WTC11 (cell line): Measurements from ENCODE around the gene SLC41A3. TPM values are rescaled to one million over a fixed set of nuclear protein-coding genes. Genes with fewer than 3 reads are reported as not detected.

ENCODE experiments used
- ATAC-seq: fragments of 200-7000 bp; cut with Tn5 transposase; 2 replicates; pipeline ENCODE4 v1.10.0; 2021; ENCODE audit warnings: mild to moderate bottlenecking, moderate library complexity
- CTCF ChIA-PET: fragments of 300-600 bp; sonication (Branson Sonifier 250); formaldehyde crosslinking; loops from one replicate; lab custom pipeline; 2021; ENCODE audit warnings: antibody characterized with exemption; lab: Charles Lee
- POLR2A ChIA-PET: fragments of 350-600 bp; sonication (Branson Sonifier 250); formaldehyde crosslinking; loops from one replicate; lab custom pipeline; 2021; ENCODE audit warnings: antibody characterized with exemption; lab: Charles Lee
- DNase-seq: peaks from one replicate; pipeline ENCODE4 v3.0.0; 2021; ENCODE audit warnings: low spot score
- H3K27ac Mint-ChIP-seq: 2 replicates; pipeline ENCODE4 v1.8.0; 2021; ENCODE audit warnings: mixed read lengths
- H3K27me3 Mint-ChIP-seq: 2 replicates; pipeline ENCODE4 v1.8.0; 2021; ENCODE audit warnings: low read depth, mild to moderate bottlenecking, moderate library complexity, mixed read lengths
- H3K36me3 Mint-ChIP-seq: 2 replicates; pipeline ENCODE4 v1.8.0; 2021; ENCODE audit warnings: mixed read lengths
- H3K4me1 Mint-ChIP-seq: 2 replicates; pipeline ENCODE4 v1.8.0; 2022; ENCODE audit warnings: mixed read lengths
- H3K4me3 Mint-ChIP-seq: 2 replicates; pipeline ENCODE4 v1.8.0; 2021; ENCODE audit warnings: mild to moderate bottlenecking, moderate library complexity, mixed read lengths
- H3K9me3 Mint-ChIP-seq: 2 replicates; pipeline ENCODE4 v1.8.0; 2021; ENCODE audit warnings: mixed read lengths
- ARID4B ChIP-seq: sonication (generic); formaldehyde crosslinking; IDR thresholded peaks from 2 replicates; pipeline ENCODE4 v1.8.0; 2023; ENCODE audit warnings: missing genetic modification reagents, mild to moderate bottlenecking, borderline replicate concordance
- CDX4 ChIP-seq: fragments of 250-450 bp; sonication (Bioruptor Pico); IDR thresholded peaks from 2 replicates; pipeline ENCODE4 v1.9.0; 2021; ENCODE audit warnings: moderate library complexity, mild to moderate bottlenecking, inconsistent platforms, borderline replicate concordance
- CREB1 ChIP-seq: sonication (generic); formaldehyde crosslinking; IDR thresholded peaks from 2 replicates; pipeline ENCODE4 v1.8.0; 2023; ENCODE audit warnings: mild to moderate bottlenecking, missing genetic modification reagents
- E2F4 ChIP-seq: sonication (generic); formaldehyde crosslinking; IDR thresholded peaks from 2 replicates; pipeline ENCODE4 v1.8.1; 2022; ENCODE audit warnings: low read depth, mild to moderate bottlenecking, moderate library complexity, missing genetic modification reagents, borderline replicate concordance
- ESRRA ChIP-seq: sonication (generic); formaldehyde crosslinking; IDR thresholded peaks from 2 replicates; pipeline ENCODE4 v1.8.1; 2022; ENCODE audit warnings: mild to moderate bottlenecking, missing genetic modification reagents, borderline replicate concordance
- FOXP4 ChIP-seq: sonication (generic); formaldehyde crosslinking; IDR thresholded peaks from 2 replicates; pipeline ENCODE4 v1.8.0; 2022; ENCODE audit warnings: mild to moderate bottlenecking, missing genetic modification reagents
- GABPB1 ChIP-seq: sonication (generic); formaldehyde crosslinking; IDR thresholded peaks from 2 replicates; pipeline ENCODE4 v1.8.1; 2023; ENCODE audit warnings: mild to moderate bottlenecking, missing genetic modification reagents
- GRHL2 ChIP-seq: fragments of 250-450 bp; sonication (Bioruptor Pico); IDR thresholded peaks from 2 replicates; pipeline ENCODE4 v1.8.0; 2022; ENCODE audit warnings: mild to moderate bottlenecking, moderate library complexity; ENCODE audit not compliant: insufficient replicate concordance, severe bottlenecking
- IRF1 ChIP-seq: sonication (generic); formaldehyde crosslinking; IDR thresholded peaks from 2 replicates; pipeline ENCODE4 v1.8.0; 2023; ENCODE audit warnings: missing genetic modification reagents
- IRF2 ChIP-seq: sonication (generic); formaldehyde crosslinking; IDR thresholded peaks from 2 replicates; pipeline ENCODE4 v1.8.0; 2022; ENCODE audit warnings: low read depth, missing genetic modification reagents, borderline replicate concordance
- MLX ChIP-seq: sonication (generic); formaldehyde crosslinking; IDR thresholded peaks from 2 replicates; pipeline ENCODE4 v1.8.1; 2023; ENCODE audit warnings: mild to moderate bottlenecking, missing genetic modification reagents, moderate library complexity
- NR2C2 ChIP-seq: sonication (generic); formaldehyde crosslinking; IDR thresholded peaks from 2 replicates; pipeline ENCODE4 v1.8.0; 2022; ENCODE audit warnings: mild to moderate bottlenecking, missing genetic modification reagents
- PRDM15 ChIP-seq: sonication (generic); formaldehyde crosslinking; IDR thresholded peaks from 2 replicates; pipeline ENCODE4 v1.8.0; 2022; ENCODE audit warnings: missing genetic modification reagents
- ZBTB43 ChIP-seq: sonication (generic); formaldehyde crosslinking; IDR thresholded peaks from 2 replicates; pipeline ENCODE4 v1.8.1; 2023; ENCODE audit warnings: mild to moderate bottlenecking, missing genetic modification reagents
- ZNF317 ChIP-seq: sonication (generic); formaldehyde crosslinking; IDR thresholded peaks from 2 replicates; pipeline ENCODE4 v1.8.1; 2023; ENCODE audit warnings: low read depth, mild to moderate bottlenecking, moderate library complexity, missing genetic modification reagents, borderline replicate concordance
- total RNA-seq: library from RNA; stranded (reverse); gene quantifications from 3 replicates; pipeline ENCODE4 v1.2.3, GENCODE V29; 2021

SLC41A3 gene
- total RNA-seq, 1 experiment from 2014 or later, result 28.4 TPM

GRCh38 chr3:126116526-126116925 lies 32.6 kb upstream of the SLC41A3 start:
- no peak for ATAC-seq
- POLR2A ChIA-PET, result no interaction called here
- H3K9me3 Mint-ChIP-seq, result peaks cover 11% of the 10 kb centered on the region
- TF ChIP-seq ZBTB43 (CRISPR knock-in tag) (no peak), FOXP4 (CRISPR knock-in tag) (no peak), GABPB1 (CRISPR knock-in tag) (no peak), CREB1 (CRISPR knock-in tag) (no peak), IRF1 (CRISPR knock-in tag) (no peak), ZNF317 (CRISPR knock-in tag) (no peak), PRDM15 (CRISPR knock-in tag) (no peak), IRF2 (CRISPR knock-in tag) (no peak), E2F4 (no peak), ARID4B (CRISPR knock-in tag) (no peak), MLX (no peak), CDX4 (CRISPR knock-in tag) (no peak), GRHL2 (no peak), ESRRA (no peak), NR2C2 (CRISPR knock-in tag) (no peak)
- no peak for DNase-seq
- CTCF ChIA-PET, result interaction anchor here (0.7 to 1.2 kb wide), 3 partner anchors 13 to 16 kb away, joined by 3 to 5 read pairs (median 3); no protein-coding TSS in a partner anchor
- no peaks in the 10 kb centered on the region; the same call in 1 of the 2 replicates for H3K27me3 Mint-ChIP-seq
- no peak overlapping the region for H3K27ac Mint-ChIP-seq
- no peaks in the 10 kb centered on the region for H3K4me1 Mint-ChIP-seq
- H3K36me3 Mint-ChIP-seq, result no peaks in the 10 kb centered on the region
- no peak overlapping the region for H3K4me3 Mint-ChIP-seq
